Fibroblast of skin of right quadriceps (primary cell): ENCODE results near the gene ISL2.
A peak's percentile ranks its signal among the peaks of the same experiment; 100 is the strongest.

Experiments
- DNase-seq: peaks from one replicate; pipeline ENCODE4 v3.0.0-alpha.2; 2013

Gene ISL2

DNA sequence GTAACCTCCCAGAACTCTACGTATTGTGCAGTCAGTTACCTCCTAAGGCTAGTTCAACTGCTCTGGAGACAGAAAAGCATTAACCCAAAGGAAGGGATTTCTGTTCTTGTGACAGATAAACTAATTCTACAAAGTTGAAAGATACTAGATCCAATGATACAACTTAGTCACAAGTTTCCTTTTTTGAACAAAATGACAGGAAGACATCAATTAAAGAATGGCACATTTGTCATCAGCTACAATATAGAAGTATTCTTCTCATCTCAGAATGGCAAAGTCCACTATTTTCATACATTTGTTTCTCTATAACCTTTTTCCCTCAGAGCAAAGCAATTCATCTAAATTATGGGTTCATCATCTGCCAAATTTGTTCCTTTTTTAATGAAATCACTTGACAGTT lies 43.7 kb downstream of the ISL2 start:
- no peak for DNase-seq

DNA sequence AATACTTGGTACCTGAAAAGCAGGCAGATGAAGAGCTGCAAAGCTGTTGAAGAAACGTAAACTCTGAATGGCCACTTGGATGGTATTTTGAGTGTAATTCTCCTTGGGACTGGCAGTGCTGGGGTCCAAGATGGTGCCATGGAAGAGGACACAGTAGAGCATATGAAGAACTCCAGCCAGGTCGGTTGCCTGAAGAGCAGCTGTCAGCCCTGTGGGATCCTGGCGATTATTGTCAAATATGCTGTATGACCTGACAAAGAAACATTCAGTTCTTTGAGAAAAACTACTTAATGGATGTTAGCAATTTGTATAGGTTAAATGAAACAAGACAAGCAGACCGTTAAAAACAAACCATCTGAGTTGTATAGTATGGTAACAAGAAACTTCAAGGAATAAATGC lies 44.8 kb downstream of the ISL2 start:
- no peak for DNase-seq

DNA sequence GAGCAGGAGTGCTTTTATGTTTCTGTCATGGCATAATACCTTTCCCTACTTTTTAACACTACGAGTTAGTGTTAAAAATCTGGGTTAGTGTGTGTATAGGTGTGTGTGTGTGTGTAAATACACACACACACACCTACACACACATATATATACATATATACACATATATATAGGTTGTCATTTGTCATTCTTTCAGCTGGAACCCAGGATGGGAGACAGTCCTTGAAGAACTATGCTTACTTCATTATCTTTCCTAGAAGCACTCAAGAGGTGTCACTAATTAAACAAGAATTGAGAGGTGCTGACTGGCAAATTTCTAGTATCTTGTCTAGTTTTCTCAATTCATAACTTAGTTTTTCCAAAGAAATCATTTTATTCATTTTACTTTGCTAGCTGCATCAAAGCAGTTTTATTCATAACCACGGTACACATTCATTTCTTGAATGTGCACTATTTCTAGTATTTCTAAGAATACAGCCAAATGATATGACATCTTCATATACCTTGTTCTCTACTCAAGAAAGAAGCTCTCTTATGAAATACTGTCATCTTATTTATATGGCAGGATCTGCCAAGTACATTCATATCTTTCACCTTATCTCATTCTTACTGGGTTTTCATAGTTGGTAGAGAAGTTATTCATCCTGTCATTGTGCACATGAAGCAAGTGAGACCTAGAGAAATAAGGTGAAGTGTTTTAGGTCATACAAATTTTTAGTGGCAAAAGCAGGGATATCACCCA lies 46.6 kb downstream of the ISL2 start:
- no peak for DNase-seq

DNA sequence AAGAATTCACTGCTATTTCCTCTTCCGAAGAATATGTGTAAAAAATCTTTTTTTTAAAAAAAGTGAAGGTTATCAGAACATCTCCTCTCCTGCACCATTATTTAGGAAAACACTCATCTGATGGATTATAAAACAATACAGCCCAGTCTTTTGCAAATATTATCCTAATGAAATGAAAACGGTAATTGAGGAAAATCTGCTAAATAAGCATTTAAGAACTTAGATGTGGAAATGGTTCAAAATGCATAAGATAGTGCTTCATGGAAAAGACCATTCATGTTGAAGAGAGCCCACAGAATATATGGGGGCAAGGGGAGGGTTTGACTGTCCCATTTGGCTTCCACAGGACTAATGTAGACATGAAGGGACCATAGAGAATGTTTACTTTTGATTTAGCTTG lies 47.8 kb downstream of the ISL2 start:
- DNase-seq: no peak

- no peak for DNase-seq
Measured at GRCh38 chr15:76386178-76386577, 49.6 kb downstream of the ISL2 start.

DNA sequence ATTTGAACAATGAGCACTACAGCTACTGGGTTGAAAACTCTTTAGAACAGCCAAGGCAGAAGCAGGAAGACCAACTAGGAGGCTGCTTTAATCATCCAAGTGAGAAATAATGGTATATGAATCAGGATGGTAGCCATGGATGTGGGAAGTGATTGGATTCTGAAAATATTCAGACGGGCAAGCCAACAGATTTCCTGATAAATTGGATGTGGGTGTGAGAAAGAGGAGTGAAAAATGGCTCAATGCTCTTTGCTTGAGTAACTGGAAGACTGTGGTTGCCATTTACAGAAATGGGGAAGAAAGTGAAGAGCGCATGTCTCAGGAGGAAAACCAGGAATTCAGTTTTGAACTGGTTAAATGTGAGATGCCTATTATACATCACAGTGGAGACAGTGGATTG lies 50.4 kb downstream of the ISL2 start:
- no peak for DNase-seq

DNA sequence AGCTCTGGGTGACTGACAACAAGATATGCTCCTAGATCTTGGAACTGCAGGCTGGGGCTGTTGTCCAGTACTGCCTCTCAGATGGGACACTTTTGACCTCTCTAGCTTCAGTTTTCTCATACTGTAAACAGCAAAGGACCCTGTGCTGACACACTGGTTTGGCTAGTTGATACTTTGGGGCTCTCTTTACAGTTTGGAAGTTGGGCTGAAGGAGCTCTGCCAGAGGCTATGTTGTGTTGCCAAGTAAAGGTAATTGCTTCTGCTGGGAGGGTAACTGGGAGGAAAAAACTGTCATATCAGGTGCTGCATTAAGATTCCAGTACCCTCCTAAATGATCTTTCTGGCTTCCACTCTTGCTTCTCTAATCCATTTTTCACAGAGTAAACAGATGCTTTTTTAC lies 54.0 kb downstream of the ISL2 start:
- no peak for DNase-seq

DNA sequence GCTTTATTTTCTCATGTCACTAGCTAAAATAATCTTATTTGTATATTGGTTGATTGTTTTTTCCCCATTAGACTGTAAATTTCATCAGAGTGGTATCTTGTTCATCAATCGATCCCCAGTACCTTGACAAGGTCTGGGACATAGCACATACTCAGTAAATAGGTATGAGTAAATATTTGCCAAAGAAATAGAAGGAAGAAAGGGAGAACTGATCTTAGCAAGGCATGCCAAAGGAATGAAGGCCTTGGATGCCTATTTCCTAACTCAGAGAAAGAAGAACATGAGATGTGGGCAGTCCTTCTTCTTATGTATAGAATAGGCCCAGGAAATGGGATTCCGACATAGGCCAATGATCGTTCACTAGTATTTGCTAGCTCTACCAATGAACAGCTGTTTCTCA lies 54.7 kb downstream of the ISL2 start:
- no peak for DNase-seq

DNA sequence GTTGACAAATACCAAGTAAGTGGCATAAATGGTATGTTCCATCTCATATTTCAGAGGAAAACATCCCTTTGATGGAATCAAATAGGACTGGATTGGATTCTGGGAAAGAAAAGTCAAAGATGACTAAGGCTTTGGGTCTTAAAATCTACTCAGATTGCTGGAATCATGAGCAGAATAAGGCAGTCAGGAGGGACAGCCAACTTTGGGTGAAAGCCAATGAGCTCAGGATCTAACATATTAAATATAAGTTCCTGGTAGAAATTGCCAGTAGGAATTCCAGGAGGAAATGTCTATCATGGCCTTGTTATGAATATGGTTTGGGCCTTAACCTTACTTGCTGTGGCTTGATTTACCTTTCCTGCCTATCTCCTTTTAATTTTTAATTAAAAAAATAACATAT lies 55.3 kb downstream of the ISL2 start:
- peak; percentile 23 for DNase-seq
